Heart left ventricle (tissue), 13 donors: Measurements from ENCODE around the gene ANO2.

Source experiments
- CTCF ChIP-seq, 12 donors: fragments of 200-600 bp; sonication (generic) in 4 of 12; IDR thresholded peaks; one replicate each; pipeline versions ENCODE4 v1.5.0 to v1.8.0; 2018 to 2022; ENCODE audit warnings: antibody characterized with exemption in 12 of 12, mild to moderate bottlenecking in 5 of 12
- POLR2A ChIP-seq, 2 donors: fragments of 450-650 bp; IDR thresholded peaks; one replicate each; pipeline ENCODE4 v1.6.1; 2017; ENCODE audit warnings: antibody characterized with exemption in 2 of 2, mild to moderate bottlenecking in 2 of 2, moderate library complexity in 2 of 2
- donor health status: ischemic (EF 13 %, LVEDD 7.1; RV severe dilation, severe dysfunction).
- donor health status: DM: no; HTN: yes; CAD: no.
- donor health status: DM: no; HTN: no; CAD: no.
- donor health status: ischemic (EF 25% LVEDD 6.9; RV normal size, moderate dysfunction).
- donor health status: ischemic (EF 25% LVEDD 5.7; RV mildly dilated, moderate dysfunction).
- donor health status: ischemic (EF 35%, LVEDD 5.7; RV mildly dilated, moderate dysfunction).
- donor health status: nonischemic (EF 11% LVEDD 7.7; RV severe dilation, severe dysfunction).
- donor health status: DM: yes; HTN: yes; CAD: no.
- donor health status: PGD.
- donor health status: ischemic (EF 29% LVEDD 5.4; RV normal size, mild dysfunction).
- donor health status: nonischemic (EF 23%, LVEDD 6.1; RV moderate dilation, normal function).

- TF ChIP-seq CTCF (IDR thresholded peaks at IDR 0.05) (no peak), POLR2A (IDR thresholded peaks at IDR 0.05) (no peak)
Observed at GRCh38 chr12:5914387-5915149, 30.5 kb downstream of the ANO2 start.
